ENCODE data around the gene SLC24A3.

DNA sequence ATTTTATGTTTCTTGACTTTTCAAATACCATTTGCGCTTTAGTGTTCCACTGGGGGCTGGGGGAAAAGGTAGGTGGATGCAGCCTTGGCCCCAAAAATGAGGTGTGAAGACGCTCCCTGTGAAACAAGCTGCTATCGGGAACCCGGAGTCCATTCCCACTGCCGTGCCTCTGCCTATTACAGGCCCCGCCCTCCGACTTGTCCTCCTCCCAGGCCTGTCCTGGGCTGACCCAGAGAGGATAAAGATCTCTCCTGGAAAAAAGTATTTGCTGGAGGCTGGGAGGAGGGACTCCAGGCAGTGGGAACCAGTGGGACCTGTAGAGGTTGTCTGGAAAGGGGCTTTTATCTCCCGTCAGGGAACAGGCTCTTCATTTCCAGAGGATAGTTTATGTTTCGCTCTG, 215.0 kb downstream of the SLC24A3 start:
- TF ChIP-seq, protein P1, sequence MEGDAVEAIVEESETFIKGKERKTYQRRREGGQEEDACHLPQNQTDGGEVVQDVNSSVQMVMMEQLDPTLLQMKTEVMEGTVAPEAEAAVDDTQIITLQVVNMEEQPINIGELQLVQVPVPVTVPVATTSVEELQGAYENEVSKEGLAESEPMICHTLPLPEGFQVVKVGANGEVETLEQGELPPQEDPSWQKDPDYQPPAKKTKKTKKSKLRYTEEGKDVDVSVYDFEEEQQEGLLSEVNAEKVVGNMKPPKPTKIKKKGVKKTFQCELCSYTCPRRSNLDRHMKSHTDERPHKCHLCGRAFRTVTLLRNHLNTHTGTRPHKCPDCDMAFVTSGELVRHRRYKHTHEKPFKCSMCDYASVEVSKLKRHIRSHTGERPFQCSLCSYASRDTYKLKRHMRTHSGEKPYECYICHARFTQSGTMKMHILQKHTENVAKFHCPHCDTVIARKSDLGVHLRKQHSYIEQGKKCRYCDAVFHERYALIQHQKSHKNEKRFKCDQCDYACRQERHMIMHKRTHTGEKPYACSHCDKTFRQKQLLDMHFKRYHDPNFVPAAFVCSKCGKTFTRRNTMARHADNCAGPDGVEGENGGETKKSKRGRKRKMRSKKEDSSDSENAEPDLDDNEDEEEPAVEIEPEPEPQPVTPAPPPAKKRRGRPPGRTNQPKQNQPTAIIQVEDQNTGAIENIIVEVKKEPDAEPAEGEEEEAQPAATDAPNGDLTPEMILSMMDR (IDR thresholded peaks at IDR 0.05; ENCODE audit: low read depth, low read length) = no peak
- TF ChIP-seq POLR2A (IDR thresholded peaks at IDR 0.05; ENCODE audit: extremely low read depth, insufficient read length) = no peak

Data from NB4 (cell line).